Ramos (cell line): ENCODE results near the gene MYCBPAP.

Experiments used
- in situ Hi-C: fragments of 300-500 bp; cut with MboI; formaldehyde crosslinking; loops from one replicate; pipeline ENCODE4 v1.14.3; 2022; ENCODE audit warnings: low sequenced_read_pairs; ENCODE audit not compliant: unreplicated experiment

Gene MYCBPAP

DNA sequence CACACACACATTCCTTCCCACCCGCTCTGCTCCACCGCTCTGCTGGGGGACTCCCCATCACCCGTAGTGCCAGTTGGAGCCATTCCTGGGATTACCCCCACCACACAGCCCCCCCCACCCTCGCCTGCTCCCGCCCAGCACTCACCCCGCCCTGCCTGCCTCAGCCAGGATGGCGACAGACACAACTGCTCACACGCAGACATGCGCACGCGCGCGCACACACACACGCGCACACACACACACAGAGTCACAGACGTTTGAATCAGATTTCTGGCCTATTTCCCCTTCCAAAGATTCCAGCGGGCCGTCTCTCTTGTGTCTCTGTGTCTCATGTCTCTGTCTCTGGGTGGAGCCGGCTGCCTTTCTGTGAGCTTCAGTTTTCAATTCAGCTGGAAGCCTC is 56.7 kb downstream of the MYCBPAP start:
- in situ Hi-C loops, result no loop called here

DNA sequence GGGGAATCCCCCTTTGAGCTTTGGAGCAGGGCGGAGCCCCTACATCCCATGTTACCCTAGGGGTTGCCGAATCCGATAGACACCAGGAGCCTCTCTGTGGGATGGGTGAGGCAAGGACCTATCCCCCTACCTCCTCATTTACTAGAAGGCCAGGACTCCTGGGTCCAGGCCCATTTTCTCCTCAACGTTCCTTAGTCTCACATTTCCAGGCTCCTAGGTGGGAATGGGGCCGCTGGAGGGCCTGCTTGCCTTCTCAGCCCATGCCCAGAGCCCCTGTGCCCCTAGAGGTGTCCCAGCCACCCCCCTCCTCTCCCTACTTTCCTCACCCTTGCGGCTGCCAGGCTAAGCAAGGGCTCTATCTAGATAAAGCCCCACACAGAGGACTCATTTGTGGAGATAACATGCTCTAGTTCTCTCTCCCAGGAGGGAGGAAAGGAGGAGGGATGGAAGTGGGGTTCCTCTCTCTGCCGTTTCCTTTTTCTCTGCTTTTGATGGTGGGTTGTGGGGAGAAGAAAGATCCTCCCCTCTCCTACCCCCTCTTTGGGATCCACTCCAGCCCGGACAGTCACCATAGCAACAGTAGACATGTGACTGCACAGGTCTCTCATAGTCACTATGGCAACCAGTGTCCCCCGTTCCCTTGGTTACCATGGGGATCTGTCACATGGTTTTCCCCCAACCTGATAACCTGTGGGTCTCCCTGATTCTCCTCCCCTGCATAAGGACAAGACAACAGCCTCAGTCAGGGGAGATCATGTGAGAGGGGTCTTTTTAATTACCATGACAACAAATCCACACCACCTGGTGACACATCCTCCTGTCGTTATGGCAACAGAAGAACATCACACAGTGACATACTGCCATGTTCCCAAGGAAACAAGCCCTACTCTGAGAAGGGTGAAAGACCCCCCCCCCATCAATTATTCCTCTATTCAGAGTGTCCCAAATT is 57.4 kb downstream of the MYCBPAP start:
- in situ Hi-C loops, result no loop called here

DNA sequence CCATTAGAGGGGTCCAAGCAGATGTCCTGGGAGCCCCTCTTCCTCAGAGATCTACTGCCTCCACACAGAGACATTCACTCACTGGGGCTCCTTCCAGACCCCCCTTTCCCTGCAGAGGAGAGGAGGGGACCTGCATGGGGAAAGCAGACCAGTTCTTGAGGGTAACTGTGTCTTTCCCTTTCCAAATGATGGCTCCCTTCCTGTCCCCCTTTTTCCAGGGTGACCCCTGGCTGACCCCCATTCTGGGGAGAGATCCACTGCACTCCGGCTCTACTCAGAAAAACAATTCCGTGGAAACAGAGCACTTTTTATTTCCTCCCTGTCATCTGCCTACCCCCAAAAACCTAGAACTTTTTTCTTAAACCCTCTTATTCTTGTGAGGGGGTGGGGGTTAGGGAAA is 58.6 kb downstream of the MYCBPAP start:
- in situ Hi-C loops, result no loop called here

DNA sequence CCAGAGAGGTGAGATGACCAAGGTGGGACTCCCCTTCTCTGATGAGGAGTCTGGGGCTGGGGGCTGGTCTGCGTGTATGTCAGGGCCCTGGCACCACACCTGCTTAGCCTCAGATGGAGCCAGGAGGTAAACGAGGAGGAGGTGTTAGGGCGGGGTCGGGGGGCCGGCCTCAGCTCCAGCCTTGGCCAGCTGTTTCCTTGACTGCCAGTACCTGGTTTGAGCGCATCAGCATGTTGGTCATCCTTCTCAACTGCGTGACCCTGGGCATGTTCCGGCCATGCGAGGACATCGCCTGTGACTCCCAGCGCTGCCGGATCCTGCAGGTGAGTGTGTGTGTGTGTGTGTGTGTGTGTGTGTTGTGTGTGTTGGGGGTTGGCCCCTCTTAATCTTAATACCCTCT is 60.4 kb downstream of the MYCBPAP start:
- in situ Hi-C loops, result no loop called here

DNA sequence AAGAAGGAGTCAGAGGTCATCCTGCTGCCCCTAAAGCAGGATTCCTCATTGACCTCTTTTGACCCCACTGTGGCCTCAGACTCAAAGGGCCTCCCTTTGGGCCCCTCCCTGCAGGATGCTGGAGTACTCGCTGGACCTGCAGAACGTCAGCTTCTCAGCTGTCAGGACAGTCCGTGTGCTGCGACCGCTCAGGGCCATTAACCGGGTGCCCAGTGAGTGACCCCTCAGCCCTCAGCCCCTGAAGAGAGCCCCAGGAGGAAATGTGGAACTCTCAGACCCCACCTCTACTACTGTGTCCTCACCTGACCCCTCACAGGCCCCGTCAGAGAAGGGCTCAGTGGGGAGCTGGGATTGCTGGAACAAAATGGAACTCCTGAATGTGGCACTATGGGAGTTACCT is 61.4 kb downstream of the MYCBPAP start:
- in situ Hi-C loops, result no loop called here

DNA sequence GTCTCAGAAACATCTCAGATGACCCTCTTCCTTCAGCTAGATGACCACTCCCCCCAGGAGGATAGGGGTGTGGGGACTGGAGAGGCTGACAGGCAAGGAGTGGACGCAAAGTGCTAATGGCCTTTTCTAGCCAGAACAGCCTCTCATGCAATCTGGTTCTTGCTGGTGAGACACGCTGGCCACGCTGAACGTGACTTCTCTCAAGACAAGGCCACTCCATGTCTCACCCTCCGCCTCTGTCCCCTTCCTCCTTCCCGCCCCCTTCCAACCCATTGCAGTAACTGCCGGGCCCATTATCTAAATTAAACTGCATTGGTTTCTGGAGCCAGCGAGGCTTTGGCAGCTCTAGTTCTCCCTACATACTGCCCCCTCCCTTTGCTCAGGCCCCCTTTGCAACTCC is 61.8 kb downstream of the MYCBPAP start:
- in situ Hi-C loops, result no loop called here

DNA sequence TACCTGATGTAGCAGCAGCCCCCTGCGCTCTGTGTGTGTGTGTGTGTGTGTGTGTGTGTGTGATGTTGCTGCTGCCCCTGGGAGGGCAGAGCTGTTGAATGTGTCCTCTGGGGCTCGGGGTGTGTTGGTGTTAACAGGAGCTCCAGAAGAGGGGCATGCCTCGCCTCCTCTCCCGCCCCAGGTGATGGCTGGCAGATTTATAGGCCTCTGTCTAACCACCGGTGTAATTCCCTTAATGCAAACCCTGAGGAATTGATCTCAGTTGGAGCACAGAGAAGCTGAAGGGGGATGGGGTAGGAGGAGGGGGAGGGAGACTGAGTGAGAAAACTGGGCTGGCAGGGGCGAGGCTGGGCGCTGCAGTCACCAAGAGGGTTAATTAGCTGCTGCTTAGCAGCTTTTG is 62.3 kb downstream of the MYCBPAP start:
- in situ Hi-C loops, result no loop called here

DNA sequence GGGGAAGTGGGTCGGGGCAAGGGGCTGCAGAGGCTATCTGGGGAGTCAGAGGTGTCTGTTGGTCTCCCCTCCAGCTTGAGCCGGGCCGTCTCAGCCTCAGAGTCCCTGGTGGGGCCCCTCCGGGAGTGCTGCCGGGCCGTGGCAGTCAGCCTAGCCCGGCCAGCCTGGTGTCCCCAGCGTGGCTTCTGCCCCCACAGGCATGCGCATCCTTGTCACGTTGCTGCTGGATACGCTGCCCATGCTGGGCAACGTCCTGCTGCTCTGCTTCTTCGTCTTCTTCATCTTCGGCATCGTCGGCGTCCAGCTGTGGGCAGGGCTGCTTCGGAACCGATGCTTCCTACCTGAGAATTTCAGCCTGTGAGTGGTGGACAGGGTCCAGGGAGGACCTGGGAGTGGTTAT is 63.4 kb downstream of the MYCBPAP start:
- in situ Hi-C loops, result no loop called here

DNA sequence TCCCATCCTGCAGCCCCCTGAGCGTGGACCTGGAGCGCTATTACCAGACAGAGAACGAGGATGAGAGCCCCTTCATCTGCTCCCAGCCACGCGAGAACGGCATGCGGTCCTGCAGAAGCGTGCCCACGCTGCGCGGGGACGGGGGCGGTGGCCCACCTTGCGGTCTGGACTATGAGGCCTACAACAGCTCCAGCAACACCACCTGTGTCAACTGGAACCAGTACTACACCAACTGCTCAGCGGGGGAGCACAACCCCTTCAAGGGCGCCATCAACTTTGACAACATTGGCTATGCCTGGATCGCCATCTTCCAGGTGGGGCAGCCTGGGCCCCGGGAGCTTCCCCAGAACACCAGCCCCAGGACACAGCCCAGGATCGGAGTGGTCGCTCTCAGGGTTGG is 64.3 kb downstream of the MYCBPAP start:
- in situ Hi-C loops, result no loop called here

DNA sequence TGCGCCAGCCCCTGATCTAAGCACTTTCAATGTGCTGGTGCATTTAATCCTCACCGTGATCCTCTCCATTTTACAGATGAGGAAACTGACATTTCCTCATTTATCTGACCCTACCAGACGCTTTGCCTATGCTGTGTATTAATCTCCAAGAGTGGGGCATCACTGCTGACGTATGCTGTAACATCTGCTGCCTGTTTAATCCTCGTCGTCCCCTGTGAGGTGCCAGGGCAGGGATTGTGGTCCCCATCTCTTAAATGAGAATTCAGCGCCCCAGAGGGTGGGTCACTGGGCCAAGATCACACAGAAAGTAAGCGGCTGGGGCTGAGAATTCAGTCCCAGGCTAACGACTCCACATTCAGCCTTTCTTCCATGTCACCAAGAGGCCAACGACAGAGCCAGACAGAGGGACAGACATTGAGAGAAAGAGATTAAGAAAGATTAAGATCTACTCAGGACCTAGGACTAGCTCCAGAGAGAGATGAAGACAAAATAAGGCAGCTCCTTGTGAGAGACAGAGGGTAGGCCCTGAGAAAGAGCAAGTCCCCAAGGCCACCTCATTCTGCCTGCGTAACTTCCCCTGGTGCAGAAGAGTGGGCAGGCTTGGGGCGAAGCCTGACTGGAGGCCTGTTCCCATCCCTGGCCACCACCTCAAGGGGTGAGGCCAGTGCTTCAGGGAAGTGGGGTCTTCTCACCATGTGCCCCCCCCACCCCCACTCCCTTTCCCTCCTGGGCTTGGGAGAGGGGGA is 65.8 kb downstream of the MYCBPAP start:
- in situ Hi-C loops, result no loop called here

DNA sequence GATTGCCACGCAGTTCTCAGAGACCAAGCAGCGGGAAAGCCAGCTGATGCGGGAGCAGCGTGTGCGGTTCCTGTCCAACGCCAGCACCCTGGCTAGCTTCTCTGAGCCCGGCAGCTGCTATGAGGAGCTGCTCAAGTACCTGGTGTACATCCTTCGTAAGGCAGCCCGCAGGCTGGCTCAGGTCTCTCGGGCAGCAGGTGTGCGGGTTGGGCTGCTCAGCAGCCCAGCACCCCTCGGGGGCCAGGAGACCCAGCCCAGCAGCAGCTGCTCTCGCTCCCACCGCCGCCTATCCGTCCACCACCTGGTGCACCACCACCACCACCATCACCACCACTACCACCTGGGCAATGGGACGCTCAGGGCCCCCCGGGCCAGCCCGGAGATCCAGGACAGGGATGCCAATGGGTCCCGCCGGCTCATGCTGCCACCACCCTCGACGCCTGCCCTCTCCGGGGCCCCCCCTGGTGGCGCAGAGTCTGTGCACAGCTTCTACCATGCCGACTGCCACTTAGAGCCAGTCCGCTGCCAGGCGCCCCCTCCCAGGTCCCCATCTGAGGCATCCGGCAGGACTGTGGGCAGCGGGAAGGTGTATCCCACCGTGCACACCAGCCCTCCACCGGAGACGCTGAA is 67.5 kb downstream of the MYCBPAP start:
- in situ Hi-C loops, result no loop called here

DNA sequence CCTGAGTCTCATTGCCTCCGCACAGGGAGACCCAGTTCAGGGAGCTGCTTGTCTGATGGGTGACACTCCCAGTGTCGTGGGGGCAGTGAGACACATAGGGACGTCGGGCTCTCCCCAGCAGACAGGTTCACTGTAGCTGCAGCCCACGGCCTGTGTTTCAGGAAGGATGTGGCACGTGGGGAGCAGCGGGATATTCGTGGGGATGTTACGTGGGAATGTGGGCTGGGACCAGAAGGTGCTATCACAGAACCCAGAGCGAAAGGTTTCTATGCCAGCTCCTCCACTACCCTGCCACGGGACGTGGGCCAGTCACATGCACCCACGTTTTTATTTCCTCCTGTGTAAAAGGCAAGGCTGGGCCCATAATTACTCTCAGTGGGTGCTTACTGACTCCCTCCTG is 68.6 kb downstream of the MYCBPAP start:
- in situ Hi-C loops, result no loop called here

DNA sequence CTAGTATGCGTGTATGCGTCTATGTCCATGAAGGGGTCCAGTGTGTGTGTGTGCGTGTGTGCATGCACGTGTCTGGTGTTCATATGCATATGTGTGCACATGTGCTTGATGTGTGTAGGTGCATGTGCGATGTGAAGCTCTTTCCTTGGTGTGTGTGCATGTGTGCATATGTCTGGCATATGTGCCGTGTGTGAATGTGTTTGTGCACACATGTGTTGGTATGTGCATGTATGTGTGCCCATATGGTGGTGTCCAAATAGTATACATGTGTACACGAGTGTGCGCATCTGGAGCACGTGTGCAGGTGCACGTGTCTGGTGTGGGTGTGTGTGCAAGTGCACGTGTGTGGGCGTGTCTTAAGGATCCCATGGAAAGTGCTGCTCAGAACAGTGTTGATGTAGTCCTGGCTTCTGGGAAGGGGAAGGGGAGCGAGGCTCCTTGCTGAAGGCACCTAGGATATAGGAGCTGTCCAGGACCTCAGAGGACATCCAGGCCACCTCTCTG is 69.3 kb downstream of the MYCBPAP start:
- in situ Hi-C loops, result no loop called here

DNA sequence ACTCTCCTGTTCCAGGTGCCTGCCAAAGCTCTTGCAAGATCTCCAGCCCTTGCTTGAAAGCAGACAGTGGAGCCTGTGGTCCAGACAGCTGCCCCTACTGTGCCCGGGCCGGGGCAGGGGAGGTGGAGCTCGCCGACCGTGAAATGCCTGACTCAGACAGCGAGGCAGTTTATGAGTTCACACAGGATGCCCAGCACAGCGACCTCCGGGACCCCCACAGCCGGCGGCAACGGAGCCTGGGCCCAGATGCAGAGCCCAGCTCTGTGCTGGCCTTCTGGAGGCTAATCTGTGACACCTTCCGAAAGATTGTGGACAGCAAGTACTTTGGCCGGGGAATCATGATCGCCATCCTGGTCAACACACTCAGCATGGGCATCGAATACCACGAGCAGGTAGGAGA is 69.9 kb downstream of the MYCBPAP start:
- in situ Hi-C loops, result no loop called here

DNA sequence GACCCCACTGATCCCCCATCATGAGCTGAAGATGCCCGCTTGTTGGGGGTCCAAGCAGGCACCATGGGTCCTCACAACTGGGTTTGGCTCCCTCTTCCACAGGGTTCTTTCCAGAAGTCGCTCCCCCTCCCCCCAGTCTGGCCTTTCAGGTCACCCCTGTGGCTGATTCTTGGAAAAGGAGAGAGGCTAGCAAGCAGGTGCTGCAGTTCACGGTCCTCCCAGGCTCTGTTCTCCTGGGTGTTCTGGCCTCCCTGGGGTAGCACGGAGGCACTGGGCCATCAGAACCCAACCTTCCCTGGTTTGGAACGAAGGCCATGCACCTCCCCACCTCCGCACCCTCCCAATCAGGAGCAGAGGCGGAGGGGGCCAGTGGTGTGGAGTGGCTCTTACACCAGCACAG is 71.2 kb downstream of the MYCBPAP start:
- in situ Hi-C loops, result no loop called here

DNA sequence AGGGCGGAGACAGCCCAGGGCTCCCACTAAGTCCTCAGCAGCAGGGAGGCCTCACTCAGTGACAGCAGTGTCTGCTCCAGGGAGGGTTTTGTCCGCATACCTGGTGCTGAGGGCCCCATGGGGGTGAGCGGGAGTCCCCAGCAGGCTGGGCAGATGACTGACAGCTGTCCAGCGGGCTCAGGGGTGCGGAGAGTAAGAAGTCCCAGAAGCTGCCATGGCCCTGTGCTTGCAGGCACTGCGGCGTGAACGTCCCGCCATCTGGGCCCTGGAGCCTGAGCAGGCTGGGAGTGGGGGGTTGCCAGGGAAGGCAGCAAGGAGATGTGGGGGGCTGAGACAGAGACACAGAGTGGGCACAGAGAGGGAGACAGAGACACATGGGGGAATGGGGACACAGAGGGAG is 72.4 kb downstream of the MYCBPAP start:
- in situ Hi-C loops, result no loop called here
